Lower leg skin (tissue), 3 donors: ENCODE data around the gene GNLY.

Experiments
- POLR2A ChIP-seq, 2 donors: fragments of 450-650 bp; IDR thresholded peaks; one replicate each; pipeline ENCODE4 v1.6.1; 2016 to 2017; ENCODE audit warnings: antibody characterized with exemption in 2 of 2, mild to moderate bottlenecking in 1 of 2, moderate library complexity in 1 of 2
- TF ChIP-seq, protein P1 (sequence below), 3 donors: fragments of 450-650 bp; IDR thresholded peaks; one replicate each; pipeline ENCODE4 v1.5.1; 2016; ENCODE audit warnings: antibody characterized with exemption in 3 of 3, mild to moderate bottlenecking in 3 of 3, moderate library complexity in 2 of 3

DNA sequence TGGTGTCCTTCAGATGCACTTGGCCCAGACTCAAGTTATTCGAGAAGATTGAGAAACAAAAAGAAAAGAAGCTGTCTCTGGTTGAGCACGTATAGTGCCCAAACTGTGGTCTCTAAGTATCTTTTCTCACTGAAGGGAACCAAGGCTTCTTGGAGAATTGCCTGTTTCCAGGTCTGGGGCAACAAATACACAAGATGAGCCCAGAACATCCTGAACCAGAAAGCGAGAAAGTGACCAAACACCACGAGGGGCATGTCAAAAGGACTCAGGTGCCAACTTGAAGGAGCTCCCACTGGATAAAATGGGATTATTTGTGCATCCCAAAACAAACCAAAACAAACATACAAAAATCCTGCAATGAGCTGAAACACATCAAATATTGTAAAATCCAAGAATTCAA, 46.0 kb downstream of the GNLY start:
- TF ChIP-seq, protein P1, sequence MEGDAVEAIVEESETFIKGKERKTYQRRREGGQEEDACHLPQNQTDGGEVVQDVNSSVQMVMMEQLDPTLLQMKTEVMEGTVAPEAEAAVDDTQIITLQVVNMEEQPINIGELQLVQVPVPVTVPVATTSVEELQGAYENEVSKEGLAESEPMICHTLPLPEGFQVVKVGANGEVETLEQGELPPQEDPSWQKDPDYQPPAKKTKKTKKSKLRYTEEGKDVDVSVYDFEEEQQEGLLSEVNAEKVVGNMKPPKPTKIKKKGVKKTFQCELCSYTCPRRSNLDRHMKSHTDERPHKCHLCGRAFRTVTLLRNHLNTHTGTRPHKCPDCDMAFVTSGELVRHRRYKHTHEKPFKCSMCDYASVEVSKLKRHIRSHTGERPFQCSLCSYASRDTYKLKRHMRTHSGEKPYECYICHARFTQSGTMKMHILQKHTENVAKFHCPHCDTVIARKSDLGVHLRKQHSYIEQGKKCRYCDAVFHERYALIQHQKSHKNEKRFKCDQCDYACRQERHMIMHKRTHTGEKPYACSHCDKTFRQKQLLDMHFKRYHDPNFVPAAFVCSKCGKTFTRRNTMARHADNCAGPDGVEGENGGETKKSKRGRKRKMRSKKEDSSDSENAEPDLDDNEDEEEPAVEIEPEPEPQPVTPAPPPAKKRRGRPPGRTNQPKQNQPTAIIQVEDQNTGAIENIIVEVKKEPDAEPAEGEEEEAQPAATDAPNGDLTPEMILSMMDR (IDR thresholded peaks at IDR 0.05), result no peak
- no peak for TF ChIP-seq POLR2A (IDR thresholded peaks at IDR 0.05)
